Endothelial cell of umbilical vein (primary cell): Measurements from ENCODE around the gene LPCAT3. TPM values are rescaled to one million over a fixed set of nuclear protein-coding genes. Genes with fewer than 3 reads are reported as not detected.

Experiments used
- BruUV-seq: library from RNA; stranded (reverse); fragments of 400-500 nt; replicated peaks from 2 replicates; lab custom pipeline; 2021; lab: Mats Ljungman, UMichigan
- CTCF ChIA-PET: fragments of 300-600, 350-600 bp; sonication (Branson Sonifier 250); formaldehyde crosslinking; loops from one replicate; lab custom pipeline; 2021; ENCODE audit warnings: antibody characterized with exemption, inconsistent platforms; lab: Charles Lee
- POLR2A ChIA-PET: fragments of 300-600, 350-600 bp; sonication (Branson Sonifier 250); formaldehyde crosslinking; loops from one replicate; lab custom pipeline; 2021; ENCODE audit warnings: antibody characterized with exemption, inconsistent platforms; lab: Charles Lee
- DNase-seq: peaks from one replicate; pipeline ENCODE4 v3.0.0-alpha.2; 2011; ENCODE audit warnings: low read depth, low spot score
- FAIRE-seq: peaks from 2 replicates; lab custom pipeline; 2011; peaks lifted over from hg19 to GRCh38; lab: Jason Lieb, UNC
- H2AFZ ChIP-seq: 2 replicates; pipeline ENCODE4 v1.6.0; 2012; ENCODE audit warnings: low read depth, low read length, control low read depth, inconsistent platforms
- H3K27ac ChIP-seq: 2 replicates; pipeline ENCODE4 v1.5.1; 2011; ENCODE audit warnings: low read depth, mild to moderate bottlenecking, control low read depth, low read length, moderate library complexity; ENCODE audit not compliant: insufficient read depth
- H3K27me3 ChIP-seq, 2 experiments: 2 replicates each; pipeline versions ENCODE4 v1.6.0 to v1.6.1; 2011; ENCODE audit warnings: low read length in 2 of 2, mixed read lengths in 1 of 2; ENCODE audit not compliant: control insufficient read depth in 2 of 2, insufficient read depth in 2 of 2
- H3K36me3 ChIP-seq, 2 experiments: 2 replicates in 1 of 2; 3 replicates in 1 of 2; pipeline ENCODE4 v1.5.1; 2011; ENCODE audit warnings: low read length in 2 of 2, mild to moderate bottlenecking in 1 of 2, moderate library complexity in 1 of 2; ENCODE audit not compliant: control insufficient read depth in 2 of 2, insufficient read depth in 2 of 2; ENCODE audit errors: extremely low read depth in 1 of 2
- H3K4me1 ChIP-seq: 3 replicates; pipeline ENCODE4 v1.5.1; 2011; ENCODE audit warnings: mild to moderate bottlenecking, low read length; ENCODE audit not compliant: control insufficient read depth, insufficient read depth; ENCODE audit errors: extremely low read depth
- H3K4me2 ChIP-seq: 2 replicates; pipeline ENCODE4 v1.6.1; 2011; ENCODE audit warnings: low read length, control low read depth, mixed read lengths; ENCODE audit not compliant: insufficient read depth
- H3K4me3 ChIP-seq, 3 experiments: fragments of 200-600 bp in 1 of 3; sonication (generic), shearing (Covaris generic) in 1 of 3; replicated peaks in 1 of 3; 2 replicates each; pipeline ENCODE4 v1.5.1; 2011 to 2016; ENCODE audit warnings: control low read depth in 3 of 3, low read length in 3 of 3, mild to moderate bottlenecking in 2 of 3, inconsistent platforms in 1 of 3, low read depth in 1 of 3, moderate library complexity in 1 of 3; ENCODE audit not compliant: insufficient read depth in 1 of 3
- H3K79me2 ChIP-seq: 2 replicates; pipeline ENCODE4 v1.6.0; 2012; ENCODE audit warnings: low read length, inconsistent platforms; ENCODE audit not compliant: control insufficient read depth, insufficient read depth
- H3K9ac ChIP-seq: replicated peaks from 2 replicates; pipeline ENCODE3; 2011; ENCODE audit warnings: low read length, control low read depth; ENCODE audit not compliant: insufficient read depth; ENCODE audit errors: extremely low read depth
- H3K9me1 ChIP-seq: replicated peaks from 3 replicates; pipeline ENCODE4 v1.6.0; 2011; ENCODE audit warnings: mild to moderate bottlenecking, low read length; ENCODE audit not compliant: control insufficient read depth, insufficient read depth; ENCODE audit errors: extremely low read depth
- H3K9me3 ChIP-seq: replicated peaks from 2 replicates; pipeline ENCODE4 v1.5.1; 2012; ENCODE audit warnings: low read length, inconsistent platforms; ENCODE audit not compliant: control insufficient read depth, insufficient read depth
- H4K20me1 ChIP-seq: replicated peaks from 2 replicates; pipeline ENCODE3; 2011; ENCODE audit warnings: mild to moderate bottlenecking, low read length; ENCODE audit not compliant: control insufficient read depth, insufficient read depth; ENCODE audit errors: extremely low read depth
- EZH2 ChIP-seq: IDR thresholded peaks from 2 replicates; pipeline ENCODE4 v1.6.1; 2012; ENCODE audit warnings: borderline replicate concordance, low read depth, mild to moderate bottlenecking, moderate library complexity, low read length, inconsistent platforms; ENCODE audit not compliant: severe bottlenecking
- FOS ChIP-seq: IDR thresholded peaks from 2 replicates; pipeline ENCODE4 v1.6.1; 2011; ENCODE audit warnings: mild to moderate bottlenecking, low read length, moderate library complexity, borderline replicate concordance; ENCODE audit not compliant: insufficient read depth
- GATA2 ChIP-seq: IDR thresholded peaks from 2 replicates; pipeline ENCODE4 v1.7.0; 2011; ENCODE audit warnings: low read depth, mild to moderate bottlenecking, moderate library complexity, mixed read lengths, low read length; ENCODE audit not compliant: insufficient read length, insufficient read depth
- JUN ChIP-seq: IDR thresholded peaks from 2 replicates; pipeline ENCODE4 v1.6.1; 2011; ENCODE audit warnings: borderline replicate concordance, low read depth; ENCODE audit not compliant: insufficient read length, insufficient read depth
- MYC ChIP-seq: IDR thresholded peaks from one replicate; pipeline ENCODE4 v1.6.1; 2011; ENCODE audit warnings: mild to moderate bottlenecking, low read depth, low read length
- POLR2A ChIP-seq: IDR thresholded peaks from 2 replicates; pipeline ENCODE4 v1.6.1; 2012; ENCODE audit warnings: low read depth, mild to moderate bottlenecking, control low read depth, low read length
- POLR2AphosphoS5 ChIP-seq: IDR thresholded peaks from 2 replicates; pipeline ENCODE4 v1.6.1; 2012; ENCODE audit warnings: low read depth, mild to moderate bottlenecking, control low read depth, low read length, moderate library complexity; ENCODE audit not compliant: insufficient read depth
- dilution Hi-C: fragments of 300-500 bp; cut with MboI; formaldehyde crosslinking; loops from one replicate; pipeline ENCODE4 v1.15.0; 2019; ENCODE audit warnings: low sequenced_read_pairs; ENCODE audit not compliant: extremely low pct_ligation_motif_present
- intact Hi-C: fragments of 100-400 bp; cut with micrococcal nuclease; formaldehyde crosslinking; loops from one replicate; pipeline ENCODE4 v1.10.0; 2022
- polyA plus RNA-seq, 4 experiments: library from polyadenylated mRNA; depleted of rRNA in 3 of 4; stranded (reverse) in 3 of 4; unstranded in 1 of 4; fragments of >200 nt; gene quantifications; 2 replicates each; pipeline versions ENCODE4 v1.2.1 to v1.2.3, GENCODE V29; 2011 to 2012; ENCODE audit warnings: missing spikeins in 1 of 4
- total RNA-seq: library from RNA; stranded (reverse); gene quantifications from 2 replicates; pipeline ENCODE4 v1.2.3, GENCODE V29; 2021
- TF ChIP-seq, protein P1 (sequence below): IDR thresholded peaks from 2 replicates; pipeline ENCODE4 v1.6.1; 2011; ENCODE audit not compliant: insufficient read depth, insufficient read length
- TF ChIP-seq, protein P2 (sequence below), 2 donors: IDR thresholded peaks; 1 replicate in 1 of 2; 2 replicates in 1 of 2; pipeline ENCODE4 v1.5.1; 2011; ENCODE audit warnings: low read length in 2 of 2, mild to moderate bottlenecking in 2 of 2, moderate library complexity in 2 of 2, control low read depth in 1 of 2, inconsistent platforms in 1 of 2, low read depth in 1 of 2; ENCODE audit not compliant: insufficient read depth in 1 of 2; ENCODE audit errors: extremely low read depth in 1 of 2

Gene LPCAT3
- total and polyA plus RNA-seq, 2 donors (not counting 3 experiments of a cell fraction or from before 2014, with no cell fraction given), result 29.5 to 36.0 TPM

GRCh38 chr12:6955108-6956020 is 62.9 kb downstream of the LPCAT3 start:
- intact Hi-C loops (no loop called here), dilution Hi-C loops (no loop called here)
- no peak overlapping the region for H2AFZ ChIP-seq
- DNase-seq (no peak), FAIRE-seq (no peak)
- no peak overlapping the region for H3K27ac ChIP-seq
- H3K9me3 ChIP-seq, result no peaks in the 10 kb centered on the region
- no TSS peak for BruUV-seq
- no peaks in the 10 kb centered on the region for H3K79me2 ChIP-seq
- no peak overlapping the region for H3K4me3 ChIP-seq
- H3K9ac ChIP-seq, result no peak overlapping the region
- no peak overlapping the region for H3K4me2 ChIP-seq
- H3K9me1 ChIP-seq, result no peaks in the 10 kb centered on the region
- no peaks in the 10 kb centered on the region for H3K27me3 ChIP-seq
- H4K20me1 ChIP-seq, result no peaks in the 10 kb centered on the region
- ChIA-PET POLR2A (no interaction called here), CTCF (interaction anchor here (1.3 to 2.2 kb wide), 4 partner anchors 9 to 158 kb away, joined by 3 to 12 read pairs (median 8); partner anchors contain the start of genes C12orf57 and RNU7-1)
- no peaks in the 10 kb centered on the region for H3K36me3 ChIP-seq
- H3K4me1 ChIP-seq, result peaks cover 24% of the 10 kb centered on the region
- TF ChIP-seq JUN, result no peak
- TF ChIP-seq EZH2, result no peak
- TF ChIP-seq, protein P1, sequence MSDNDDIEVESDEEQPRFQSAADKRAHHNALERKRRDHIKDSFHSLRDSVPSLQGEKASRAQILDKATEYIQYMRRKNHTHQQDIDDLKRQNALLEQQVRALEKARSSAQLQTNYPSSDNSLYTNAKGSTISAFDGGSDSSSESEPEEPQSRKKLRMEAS, result no peak
- TF ChIP-seq FOS, result no peak
- TF ChIP-seq, protein P2, sequence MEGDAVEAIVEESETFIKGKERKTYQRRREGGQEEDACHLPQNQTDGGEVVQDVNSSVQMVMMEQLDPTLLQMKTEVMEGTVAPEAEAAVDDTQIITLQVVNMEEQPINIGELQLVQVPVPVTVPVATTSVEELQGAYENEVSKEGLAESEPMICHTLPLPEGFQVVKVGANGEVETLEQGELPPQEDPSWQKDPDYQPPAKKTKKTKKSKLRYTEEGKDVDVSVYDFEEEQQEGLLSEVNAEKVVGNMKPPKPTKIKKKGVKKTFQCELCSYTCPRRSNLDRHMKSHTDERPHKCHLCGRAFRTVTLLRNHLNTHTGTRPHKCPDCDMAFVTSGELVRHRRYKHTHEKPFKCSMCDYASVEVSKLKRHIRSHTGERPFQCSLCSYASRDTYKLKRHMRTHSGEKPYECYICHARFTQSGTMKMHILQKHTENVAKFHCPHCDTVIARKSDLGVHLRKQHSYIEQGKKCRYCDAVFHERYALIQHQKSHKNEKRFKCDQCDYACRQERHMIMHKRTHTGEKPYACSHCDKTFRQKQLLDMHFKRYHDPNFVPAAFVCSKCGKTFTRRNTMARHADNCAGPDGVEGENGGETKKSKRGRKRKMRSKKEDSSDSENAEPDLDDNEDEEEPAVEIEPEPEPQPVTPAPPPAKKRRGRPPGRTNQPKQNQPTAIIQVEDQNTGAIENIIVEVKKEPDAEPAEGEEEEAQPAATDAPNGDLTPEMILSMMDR (IDR thresholded peaks at IDR 0.05; ENCODE audit: extremely low read depth in 1 of 2, insufficient read depth in 1 of 2, low read depth in 1 of 2, low read length in 2 of 2), result no peak
- no peak for TF ChIP-seq POLR2AphosphoS5
- TF ChIP-seq MYC, result no peak
- no peak for TF ChIP-seq POLR2A
- no peak for TF ChIP-seq GATA2
